GM18526 (cell line): ENCODE data around the gene FAM163A.

Experiments used
- POLR2A ChIP-seq: IDR thresholded peaks from 3 replicates; pipeline ENCODE4 v1.6.1; 2011; ENCODE audit not compliant: insufficient read length; ENCODE audit errors: extremely low read depth

FAM163A gene

GRCh38 chr1:179776831-179777230 lies 33.7 kb downstream of the FAM163A start:
- no peak for TF ChIP-seq POLR2A

- TF ChIP-seq POLR2A = no peak
Measured at GRCh38 chr1:179777731-179778130, 34.6 kb downstream of the FAM163A start.

GRCh38 chr1:179779645-179780272 lies 36.7 kb downstream of the FAM163A start:
- TF ChIP-seq POLR2A = no peak

- TF ChIP-seq POLR2A = no peak
Measured at GRCh38 chr1:179781962-179782361, 38.9 kb downstream of the FAM163A start.

- no peak for TF ChIP-seq POLR2A
Measured at GRCh38 chr1:179785031-179785431, 41.9 kb downstream of the FAM163A start.

GRCh38 chr1:179785728-179786127 lies 42.6 kb downstream of the FAM163A start:
- TF ChIP-seq POLR2A = no peak

GRCh38 chr1:179786815-179787685 lies 44.0 kb downstream of the FAM163A start:
- TF ChIP-seq POLR2A = no peak

- TF ChIP-seq POLR2A = no peak
Measured at GRCh38 chr1:179788259-179788658, 45.2 kb downstream of the FAM163A start.

GRCh38 chr1:179793281-179793680 lies 50.2 kb downstream of the FAM163A start:
- no peak for TF ChIP-seq POLR2A

GRCh38 chr1:179794146-179794545 lies 51.1 kb downstream of the FAM163A start:
- no peak for TF ChIP-seq POLR2A

- no peak for TF ChIP-seq POLR2A
Measured at GRCh38 chr1:179794669-179795068, 51.6 kb downstream of the FAM163A start.

- TF ChIP-seq POLR2A = no peak
Measured at GRCh38 chr1:179798213-179798863, 55.2 kb downstream of the FAM163A start.

- TF ChIP-seq POLR2A = no peak
Measured at GRCh38 chr1:179798864-179799516, 55.9 kb downstream of the FAM163A start.

- TF ChIP-seq POLR2A = no peak
Measured at GRCh38 chr1:179800481-179800880, 57.4 kb downstream of the FAM163A start.

- TF ChIP-seq POLR2A = no peak
Measured at GRCh38 chr1:179803104-179803503, 60.0 kb downstream of the FAM163A start.
